ENCODE data around the gene TK2.
"Not testable (repeated sequence)": the region's sequence is repeated elsewhere in the genome, so short reads cannot be mapped to it uniquely, and the experiment has no call there.

Gene TK2

DNA sequence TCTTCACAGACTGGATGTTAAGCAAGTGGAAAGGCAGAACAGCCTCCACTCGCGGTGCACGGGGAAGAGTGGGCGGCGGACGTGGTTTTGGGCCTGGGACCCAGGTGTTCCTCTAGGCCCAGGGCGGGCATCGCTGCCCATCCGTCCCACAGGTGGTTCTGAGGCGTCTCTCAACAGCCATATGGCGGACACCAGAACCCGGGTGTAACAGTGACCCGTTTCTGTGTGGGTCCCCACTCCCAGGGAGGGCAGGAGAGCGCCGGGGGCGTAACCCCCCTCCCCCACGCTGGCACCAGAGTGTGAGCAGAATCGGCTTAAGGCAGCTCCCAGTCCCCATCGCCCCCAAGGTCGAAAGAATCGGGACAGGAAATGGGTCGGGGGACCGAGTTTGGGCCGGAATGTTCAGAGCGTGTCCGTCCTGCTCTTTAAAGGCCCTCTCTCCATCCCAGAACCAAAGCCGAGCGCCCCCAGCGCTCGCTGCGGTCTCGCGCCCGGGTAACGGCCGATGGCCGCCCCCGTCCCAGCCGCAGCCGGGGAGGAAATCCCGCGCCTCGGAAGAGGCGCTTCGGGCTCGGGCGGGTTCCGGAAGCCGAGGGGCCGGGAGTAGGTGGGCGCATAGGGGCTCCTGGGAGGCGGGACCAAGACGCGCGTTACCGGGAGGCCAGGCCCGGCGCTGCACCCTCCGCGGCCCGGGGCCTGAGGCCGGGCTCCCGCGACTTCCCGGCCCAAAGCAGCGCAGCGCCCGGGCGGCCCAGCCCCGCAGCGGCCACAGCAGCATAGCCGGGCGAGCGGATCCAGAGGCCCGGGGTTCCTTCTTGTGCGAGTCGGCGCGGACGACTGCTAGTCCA, at the start of gene TK2:
Gene TK2, minus strand, starts transcription at position 839 of the 848 bp plus-strand sequence. Its CDS starts 61 bp downstream, at position 778.
- peak; percentile 90 for DNase-seq (ENCODE audit: low spot score)

DNA sequence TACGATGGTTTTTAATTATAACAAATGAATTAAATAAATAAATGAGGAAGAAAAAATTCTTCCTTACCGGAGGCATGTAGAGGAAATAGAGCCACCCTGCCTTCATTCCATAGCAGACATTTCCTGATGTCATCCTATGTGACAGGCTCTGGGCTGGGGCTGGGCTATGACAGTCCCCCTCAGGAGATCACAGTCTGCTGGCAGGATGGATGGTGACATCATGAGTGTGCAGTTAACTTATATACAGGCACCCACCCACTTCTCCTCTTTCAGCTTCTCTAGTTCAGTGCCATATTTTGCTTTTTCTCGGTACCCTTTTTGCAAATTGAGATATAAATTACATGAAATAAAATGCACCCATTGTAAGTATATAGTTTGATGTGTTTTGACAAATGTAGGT, 48.2 kb upstream of the TK2 start:
- no peak for DNase-seq (ENCODE audit: low spot score)

DNA sequence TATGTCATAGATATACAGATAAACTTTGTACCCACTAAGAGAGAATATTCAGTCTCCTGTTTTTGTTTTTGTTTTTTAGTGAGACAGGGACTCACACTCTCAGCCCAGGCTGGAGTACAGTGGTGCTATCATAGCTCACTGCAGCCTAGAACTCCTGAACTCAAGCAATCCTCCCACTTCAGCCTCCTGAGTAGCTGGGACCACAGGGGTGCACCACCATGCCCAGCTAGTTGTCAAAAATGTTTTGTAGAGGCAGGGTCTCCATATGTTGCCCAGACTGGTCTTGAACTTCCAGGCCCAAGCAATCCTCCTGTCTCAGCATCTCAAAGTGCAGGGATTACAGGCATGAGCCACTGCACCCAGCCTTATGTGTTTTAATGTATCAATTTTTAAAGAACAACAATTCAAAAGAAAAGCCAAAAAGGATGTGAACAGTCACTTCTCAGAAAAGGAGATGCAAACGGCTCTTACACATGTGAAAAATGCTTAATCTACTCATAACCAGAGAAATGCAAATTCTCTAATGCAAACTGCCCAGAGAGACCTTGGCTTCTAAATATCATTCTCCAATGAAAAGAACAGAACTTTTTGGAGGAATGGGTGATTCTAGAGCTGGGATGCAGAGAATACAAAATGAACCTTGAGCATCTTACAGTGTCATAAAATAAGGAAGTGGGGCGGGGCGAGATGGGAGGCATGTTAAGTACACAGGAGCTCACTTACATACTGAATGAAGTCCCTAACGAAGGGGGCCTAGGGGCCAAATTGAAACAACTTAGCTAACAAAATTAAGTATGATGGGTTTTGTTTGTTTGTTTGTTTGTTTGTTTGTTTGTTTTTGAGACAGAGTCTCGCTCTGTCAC, 47.3 kb upstream of the TK2 start:
- DNase-seq (ENCODE audit: low spot score) = no peak

DNA sequence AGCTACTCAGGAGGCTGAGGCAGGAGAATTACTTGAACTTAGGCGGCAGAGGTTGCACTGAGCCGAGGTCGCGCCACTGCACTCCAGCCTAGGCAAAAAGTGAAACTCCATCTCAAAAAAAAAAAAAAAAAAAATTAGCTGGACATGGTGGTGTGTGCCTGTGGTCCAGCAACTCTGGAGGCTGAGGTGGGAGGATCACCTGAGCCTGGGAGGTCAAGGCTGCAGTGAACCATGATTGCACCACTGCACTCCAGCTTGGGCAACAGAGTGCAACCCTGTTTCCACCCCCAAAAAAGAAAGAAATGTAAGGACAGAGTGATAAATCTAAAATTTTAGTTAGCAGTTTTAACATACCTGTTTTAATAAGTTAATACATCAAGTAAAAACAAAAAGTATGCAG, 46.6 kb upstream of the TK2 start:
- not testable (repeated sequence) for DNase-seq (ENCODE audit: low spot score)

DNA sequence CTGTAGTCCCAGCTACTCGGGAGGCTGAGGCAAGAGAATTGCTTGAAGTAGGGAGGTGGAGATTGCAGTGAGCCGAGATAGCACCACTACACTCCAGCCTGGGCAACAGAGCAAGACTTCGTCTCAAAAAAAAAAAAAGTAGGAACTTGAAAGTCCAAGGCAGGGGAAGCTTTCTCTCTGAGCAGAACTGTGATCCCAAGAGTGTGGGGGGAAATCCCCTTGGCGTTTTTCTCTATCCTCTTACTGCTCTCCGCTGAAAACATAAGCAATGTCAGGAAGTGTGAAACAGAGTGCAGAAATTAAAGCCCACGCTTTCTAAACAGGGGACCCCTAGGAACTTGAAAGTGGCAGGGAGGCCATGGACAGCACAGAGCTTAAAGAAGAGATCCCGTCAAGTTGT, 44.8 kb upstream of the TK2 start:
- no peak for DNase-seq (ENCODE audit: low spot score)

DNA sequence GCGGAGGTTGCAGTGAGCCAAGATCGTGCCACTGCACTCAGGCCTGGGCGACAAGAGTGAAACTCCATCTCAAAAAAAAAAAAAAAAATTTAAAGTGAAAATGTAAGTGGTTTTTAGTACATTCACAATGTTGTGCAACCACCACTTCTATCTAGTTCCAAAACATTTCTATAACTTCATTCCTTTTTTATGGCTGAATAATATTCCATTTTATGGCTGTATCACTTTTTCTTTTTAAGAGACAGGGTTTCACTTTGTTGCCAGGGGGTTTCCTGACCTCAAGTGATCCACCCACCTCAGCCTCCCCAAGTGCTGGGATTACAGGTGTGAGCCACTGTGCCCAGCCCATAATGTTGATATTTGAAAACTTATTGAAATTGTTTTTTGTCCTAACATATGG, 42.9 kb upstream of the TK2 start:
- no peak for DNase-seq (ENCODE audit: low spot score)

DNA sequence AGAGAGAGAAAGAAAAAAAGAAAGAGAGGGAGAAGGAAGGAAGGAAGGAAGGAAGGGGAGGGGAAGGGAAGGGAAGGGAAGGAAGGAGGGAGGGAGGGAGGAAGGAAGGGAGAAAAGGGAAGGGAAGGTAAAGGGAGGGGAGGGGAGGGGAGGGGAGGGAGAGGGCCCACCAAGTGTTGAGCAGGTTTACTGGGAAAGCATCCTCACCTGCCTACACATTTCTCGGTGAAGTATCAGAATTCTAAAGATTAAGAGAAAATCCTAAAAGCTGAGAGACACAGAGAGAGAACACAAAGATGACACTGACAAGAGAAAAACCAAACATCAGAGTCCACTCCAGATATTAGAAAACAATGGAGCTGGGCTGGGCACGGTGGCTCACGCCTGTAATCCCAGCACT, 42.3 kb upstream of the TK2 start:
- DNase-seq (ENCODE audit: low spot score) = no peak

DNA sequence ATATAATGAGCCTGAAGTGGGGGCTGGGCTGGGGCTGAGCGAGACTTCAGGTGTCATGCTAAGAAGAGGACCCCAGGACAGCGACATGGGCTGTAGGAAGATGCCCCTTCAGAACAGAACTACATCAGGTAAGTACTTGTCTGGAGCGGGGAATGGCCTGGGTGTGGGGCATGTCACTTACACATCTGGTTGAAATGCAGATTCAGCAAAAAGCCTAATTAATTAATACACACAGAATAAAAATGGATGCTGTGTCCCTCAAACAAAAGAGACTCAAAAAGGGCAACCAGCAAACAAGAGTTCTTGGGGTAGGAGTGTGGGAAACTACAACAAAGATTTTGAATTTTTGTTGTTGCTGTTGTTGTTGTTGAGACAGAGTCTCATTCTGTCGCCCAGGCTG, 41.1 kb upstream of the TK2 start:
- DNase-seq (ENCODE audit: low spot score) = no peak

DNA sequence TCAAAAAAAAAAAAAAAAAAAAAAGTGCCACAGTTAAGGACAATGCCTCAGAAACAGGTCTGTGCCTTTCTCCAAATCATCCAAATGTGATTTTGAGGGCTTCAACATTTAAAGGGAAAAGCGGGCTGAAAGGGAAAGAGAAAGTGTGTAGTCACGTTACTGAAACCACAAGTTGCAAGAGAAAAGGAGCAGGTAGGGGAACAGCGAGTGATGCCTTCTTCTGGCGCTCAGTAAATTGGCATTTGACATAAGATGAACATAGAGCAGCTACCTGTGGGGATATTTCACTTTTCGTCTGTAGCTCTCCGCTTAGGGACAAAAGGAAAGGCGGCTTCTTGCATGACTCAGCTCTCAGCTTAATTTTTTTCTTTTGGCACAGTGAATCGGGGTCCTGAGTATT, 40.4 kb upstream of the TK2 start:
- DNase-seq (ENCODE audit: low spot score) = no peak

DNA sequence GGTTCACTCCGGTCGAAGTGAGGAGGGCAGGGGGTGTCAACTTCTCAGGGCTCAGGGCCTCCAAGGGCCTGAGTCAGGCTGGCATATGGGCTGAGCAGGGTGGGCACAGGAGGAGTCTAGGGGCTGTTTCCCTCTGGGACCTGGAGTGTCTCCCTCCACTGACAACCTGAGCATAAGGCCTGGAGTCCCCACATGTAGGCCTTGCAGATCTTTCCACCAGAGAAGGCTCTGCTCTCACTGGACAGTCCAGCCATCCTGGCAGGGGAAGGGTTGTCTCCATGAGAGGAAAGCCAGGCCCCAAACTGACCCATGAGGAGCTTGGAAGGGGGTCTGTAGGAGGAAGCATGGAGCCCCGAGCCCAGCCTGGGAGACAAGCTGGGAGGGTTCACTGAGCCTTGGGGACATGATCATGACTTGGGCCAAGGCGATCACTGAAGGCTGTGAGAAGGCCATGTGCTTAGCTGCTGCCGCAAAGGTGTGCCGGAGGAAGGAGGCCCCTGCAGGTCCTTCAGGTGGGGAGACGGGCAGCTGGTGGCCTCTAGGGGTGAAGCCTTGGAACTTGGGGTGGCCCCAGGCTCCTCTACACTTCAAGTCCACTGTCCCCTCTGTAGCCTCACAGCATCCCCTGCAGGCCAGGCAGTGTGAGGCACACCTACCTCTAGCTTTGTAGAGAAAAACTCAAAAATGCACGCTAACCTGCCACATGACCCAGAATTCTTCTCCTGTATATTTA, 39.2 kb upstream of the TK2 start:
- DNase-seq (ENCODE audit: low spot score) = peak; percentile 27

DNA sequence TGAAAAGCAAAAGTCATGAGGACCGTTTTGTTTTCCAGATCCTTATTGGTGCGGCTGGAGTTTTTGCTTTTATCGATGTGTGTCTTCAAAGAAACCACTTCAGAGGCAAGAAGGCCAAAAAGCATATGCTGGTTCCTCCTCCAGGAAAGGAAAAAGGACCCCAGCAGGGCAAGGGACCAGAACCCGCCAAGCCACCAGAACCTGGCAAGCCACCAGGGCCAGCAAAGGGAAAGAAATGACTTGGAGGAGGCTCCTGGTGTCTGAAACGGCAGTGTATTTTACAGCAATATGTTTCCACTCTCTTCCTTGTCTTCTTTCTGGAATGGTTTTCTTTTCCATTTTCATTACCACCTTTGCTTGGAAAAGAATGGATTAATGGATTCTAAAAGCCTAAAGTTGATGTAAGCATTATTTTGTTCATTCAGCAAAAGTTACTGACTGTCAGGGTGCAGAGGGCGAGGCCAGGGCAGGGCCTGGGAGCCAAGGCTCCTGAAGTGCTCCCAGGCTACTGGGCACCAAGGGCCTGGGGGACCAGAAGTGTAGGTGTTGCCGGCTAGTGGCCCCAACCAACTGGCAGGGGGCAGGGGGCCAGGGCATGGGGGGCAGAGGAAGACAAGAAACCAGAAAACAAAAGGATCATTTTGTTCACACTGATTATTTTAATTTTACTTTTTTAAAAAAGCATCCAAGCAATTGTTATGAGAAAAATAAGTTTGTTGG, 38.1 kb upstream of the TK2 start:
- no peak for DNase-seq (ENCODE audit: low spot score)

DNA sequence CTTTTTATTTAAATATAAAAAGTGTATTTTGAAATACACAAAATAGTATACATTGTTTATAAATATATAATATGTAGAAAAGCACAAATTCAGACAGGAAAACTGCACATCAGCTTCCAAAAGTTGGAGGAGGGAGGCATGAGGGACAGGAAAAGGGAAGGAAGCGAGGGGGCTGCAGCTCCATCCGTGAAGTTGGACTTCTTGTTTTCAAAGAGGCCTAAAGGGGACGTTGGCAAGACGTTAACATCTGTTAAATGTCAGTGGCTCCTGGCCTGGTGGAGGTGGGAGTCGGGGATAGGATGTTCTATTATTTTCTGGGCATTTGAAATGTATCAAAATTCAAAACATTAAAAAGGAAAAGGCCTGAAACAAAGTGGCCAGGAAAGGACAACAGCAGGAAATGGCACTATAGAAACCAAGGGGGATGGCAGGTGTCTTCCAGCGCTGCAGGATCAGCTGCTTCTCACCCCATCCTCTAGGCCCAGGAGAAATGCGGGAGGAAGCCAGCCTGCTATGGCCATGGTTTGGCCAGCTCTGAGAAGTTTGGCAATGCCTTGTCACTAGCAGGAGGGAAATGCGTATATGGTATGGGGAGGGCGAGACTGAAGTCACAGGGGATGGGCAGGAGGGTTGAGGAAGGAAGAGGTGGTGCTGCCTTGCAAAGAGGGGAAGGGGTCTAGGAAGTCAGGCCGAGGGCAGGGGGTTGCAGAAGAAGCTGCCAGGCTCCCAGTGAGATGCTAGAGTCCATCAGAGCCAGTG, 35.7 kb upstream of the TK2 start:
- no peak for DNase-seq (ENCODE audit: low spot score)

DNA sequence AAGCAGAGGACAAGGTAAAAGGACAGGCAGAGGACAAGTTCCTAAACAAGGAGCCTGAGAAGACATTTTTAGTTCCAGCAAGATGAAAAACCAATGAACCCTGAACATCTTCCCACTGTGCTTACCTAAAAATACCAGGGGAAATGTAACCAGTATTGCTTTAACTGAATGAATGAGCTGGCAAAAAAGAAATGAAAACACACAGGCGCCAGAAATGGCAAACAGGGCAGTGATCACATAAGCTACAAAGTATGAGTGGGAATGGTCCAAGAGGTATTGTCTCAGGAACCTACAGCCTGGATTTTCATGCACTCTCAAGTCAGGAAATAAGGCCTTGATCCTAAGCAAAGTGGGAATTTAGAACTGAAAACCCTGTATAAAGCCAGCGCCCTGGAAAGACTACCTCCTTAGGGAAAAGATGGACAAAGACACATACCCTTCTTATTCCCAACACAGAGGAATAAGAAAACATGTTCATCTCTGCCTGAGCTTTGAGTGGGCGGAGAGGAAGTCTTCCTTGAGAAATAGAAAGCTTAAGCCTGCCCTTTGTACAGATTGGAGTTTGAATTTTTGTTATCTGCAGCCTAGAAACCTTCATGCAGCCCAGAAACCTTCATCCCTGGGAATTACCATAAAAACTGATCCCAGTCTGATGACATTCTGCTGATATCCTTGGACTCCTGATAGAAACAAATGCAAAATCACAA, 31.5 kb upstream of the TK2 start:
- peak; percentile 27 for DNase-seq (ENCODE audit: low spot score)

DNA sequence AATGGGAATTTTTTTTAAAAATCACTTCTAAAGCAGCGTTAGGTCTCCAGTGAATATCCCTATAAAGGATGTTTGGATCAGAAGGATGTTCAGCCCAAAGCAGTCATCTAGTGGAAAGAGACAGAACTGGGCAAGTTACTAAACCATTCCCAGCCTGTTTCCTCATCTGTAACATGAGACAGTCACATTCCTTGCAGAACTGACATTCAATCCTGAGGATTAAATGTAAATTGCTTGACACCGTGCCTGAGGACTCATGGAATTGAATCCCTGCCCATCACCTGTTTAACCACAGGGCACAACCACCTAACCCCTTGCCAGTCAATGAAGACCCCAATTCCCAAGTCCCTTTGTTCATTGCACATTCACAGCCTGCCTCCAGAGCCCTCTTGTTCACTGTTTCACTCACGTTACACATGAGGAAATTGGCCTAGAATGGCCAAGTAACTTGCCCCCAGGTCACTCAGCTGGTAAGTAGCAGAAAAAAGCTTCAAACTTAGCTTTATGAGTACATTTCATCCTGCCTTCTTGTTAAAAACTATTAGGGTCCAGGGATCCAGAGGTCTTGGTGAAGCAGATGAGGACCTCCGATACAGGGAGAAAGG, 30.8 kb upstream of the TK2 start:
- DNase-seq (ENCODE audit: low spot score) = peak; percentile 85

DNA sequence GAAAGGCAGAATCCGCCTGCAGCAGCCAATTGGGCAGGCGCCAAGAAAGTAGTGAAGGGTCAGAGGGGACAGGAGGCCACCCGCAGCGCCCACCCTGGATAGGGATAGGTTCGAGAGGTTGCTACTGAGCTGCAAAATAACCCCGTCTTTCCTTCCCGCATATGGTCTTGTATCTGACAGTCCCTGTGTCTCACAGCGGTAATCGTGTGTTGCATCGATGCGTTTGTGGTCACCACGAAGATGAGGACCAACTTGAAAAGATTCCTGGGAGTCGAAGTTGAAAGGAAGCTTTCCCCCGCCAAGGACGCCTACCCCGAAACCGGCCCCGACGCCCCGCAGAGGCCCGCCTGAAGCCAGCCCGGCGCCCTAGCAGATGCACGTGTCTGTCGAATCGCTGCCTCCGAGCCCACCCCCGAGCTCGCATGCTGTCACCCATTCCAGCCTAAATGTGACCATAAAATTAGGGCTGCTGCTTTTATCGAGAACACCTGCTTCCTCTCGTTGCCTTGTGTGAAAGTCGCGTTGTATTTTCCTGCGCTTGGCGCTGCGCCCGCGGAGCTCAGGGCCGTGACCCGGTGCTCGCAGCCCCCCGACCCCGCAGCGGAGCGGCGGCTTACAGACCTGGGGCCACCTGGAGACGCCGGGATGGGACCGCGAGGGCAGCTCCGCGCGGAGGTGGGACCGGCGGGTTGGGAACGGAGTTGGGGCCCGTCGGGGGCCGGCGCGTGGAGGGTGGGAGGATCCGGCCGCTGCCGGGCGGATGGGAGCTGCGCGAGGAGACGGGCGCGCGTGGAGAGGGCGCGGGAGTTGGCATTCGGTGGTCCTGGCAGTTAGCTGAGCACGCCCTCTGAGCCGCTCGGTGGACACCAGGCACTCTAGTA, 29.0 kb upstream of the TK2 start, which contains the start of gene CMTM2:
Gene CMTM2, plus strand, starts transcription at position 813 of the 881 bp plus-strand sequence. CDS start 145 bp downstream, outside the sequence.
- peak; percentile 22 for DNase-seq (ENCODE audit: low spot score)

DNA sequence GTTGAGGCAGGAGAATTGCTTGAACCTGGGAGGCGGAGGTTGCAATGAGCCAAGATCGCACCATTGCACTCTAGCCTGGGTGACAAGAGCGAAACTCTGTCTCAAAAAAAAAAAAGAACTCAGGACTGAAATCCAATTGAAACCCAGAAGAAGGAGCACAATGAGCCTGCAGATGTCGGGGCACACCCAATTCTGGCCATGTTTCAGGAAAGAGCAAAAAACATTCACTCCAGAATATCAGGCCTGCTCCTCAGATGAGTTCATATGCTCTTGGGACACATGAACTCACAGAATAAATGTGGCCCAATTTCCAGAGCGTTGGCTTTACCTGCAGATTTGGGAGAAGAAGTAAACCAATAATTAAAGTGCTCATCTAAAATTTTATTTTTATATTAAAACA, 26.4 kb upstream of the TK2 start:
- DNase-seq (ENCODE audit: low spot score) = no peak

DNA sequence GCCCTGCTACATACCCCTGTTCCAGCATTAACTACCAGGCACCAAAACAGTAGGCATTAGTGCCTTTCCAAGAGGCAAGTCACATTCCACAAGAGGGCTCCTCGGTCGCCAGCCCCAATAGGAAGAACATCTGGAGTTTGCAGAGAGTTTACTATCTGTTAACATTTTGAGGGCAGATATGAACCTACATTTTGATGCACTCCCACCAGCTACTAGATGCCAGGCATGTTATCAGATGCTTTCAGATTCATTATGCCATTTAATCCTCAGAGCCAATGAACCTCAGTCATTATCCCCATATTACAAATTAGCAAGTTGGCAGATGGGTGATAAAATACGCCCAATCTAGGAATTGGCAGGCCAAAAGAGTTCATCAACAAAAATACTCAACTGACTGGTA, 25.1 kb upstream of the TK2 start:
- no peak for DNase-seq (ENCODE audit: low spot score)

DNA sequence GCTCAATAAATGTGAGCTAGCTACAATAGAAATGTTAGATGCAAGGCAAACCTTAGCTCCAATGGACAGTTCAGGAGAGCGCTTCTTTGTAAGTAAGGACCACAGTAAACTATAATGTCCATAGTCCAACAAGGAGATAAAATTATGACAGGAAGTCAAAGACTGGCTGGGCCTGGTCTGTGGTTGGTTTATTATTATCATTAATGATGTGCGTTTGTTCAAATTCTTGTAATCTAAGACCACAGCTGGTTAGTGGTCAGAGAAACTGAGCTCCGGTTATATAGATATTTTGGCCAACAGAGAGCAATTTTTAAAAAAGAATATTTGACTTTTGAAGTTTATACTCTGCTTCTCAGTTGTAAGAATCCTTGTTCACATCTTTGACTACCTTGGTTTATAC, 24.6 kb upstream of the TK2 start:
- no peak for DNase-seq (ENCODE audit: low spot score)

DNA sequence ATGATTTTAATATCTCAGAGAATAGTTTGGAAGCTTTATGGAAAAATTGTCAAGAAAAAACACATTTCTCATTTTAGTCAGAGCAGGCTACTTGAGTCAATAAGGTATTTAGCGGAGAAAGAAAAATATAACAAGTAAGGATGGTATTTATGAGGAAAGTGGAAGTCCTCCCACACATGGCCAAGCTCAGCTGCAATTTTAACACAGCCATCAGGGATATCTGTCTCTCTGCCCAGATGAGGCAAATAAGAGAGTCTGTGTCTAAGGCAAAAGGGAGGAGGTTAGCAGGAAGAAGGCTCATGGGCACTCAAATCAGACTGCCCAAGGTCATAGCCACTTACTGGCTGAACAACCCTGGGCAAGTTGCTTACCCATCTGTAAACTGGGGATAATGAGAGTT, 24.2 kb upstream of the TK2 start:
- DNase-seq (ENCODE audit: low spot score) = no peak
